AG04450 (cell line): ENCODE results near the gene WDFY4. TPM values are rescaled to one million over a fixed set of nuclear protein-coding genes. Genes with fewer than 3 reads are reported as not detected.

Experiments
- CTCF ChIA-PET: fragments of 300-600, 350-600 bp; formaldehyde crosslinking; extraction: SDS; loops from one replicate; lab custom pipeline; 2022; ENCODE audit warnings: antibody characterized with exemption, inconsistent platforms; lab: Charles Lee
- POLR2A ChIA-PET: fragments of 350-600 bp; formaldehyde crosslinking; extraction: SDS; loops from one replicate; lab custom pipeline; 2021; ENCODE audit warnings: antibody characterized with exemption, inconsistent platforms; lab: Yijun Ruan, JAX
- DNase-seq: peaks from one replicate; pipeline ENCODE4 v3.0.0-alpha.2; 2011; ENCODE audit warnings: low read depth, low spot score
- H3K27ac ChIP-seq: one replicate; pipeline ENCODE4 v1.5.1; 2012; ENCODE audit warnings: low read depth, low read length, control low read depth
- H3K27me3 ChIP-seq: one replicate; pipeline ENCODE4 v1.6.0; 2012; ENCODE audit warnings: low read length; ENCODE audit not compliant: control insufficient read depth, insufficient read depth
- H3K4me3 ChIP-seq: 2 replicates; pipeline ENCODE4 v1.5.1; 2011; ENCODE audit warnings: mild to moderate bottlenecking, low read depth, low read length, control low read depth
- H3K9me3 ChIP-seq: 2 replicates; pipeline ENCODE4 v1.5.1; 2012; ENCODE audit warnings: low read length; ENCODE audit not compliant: control insufficient read depth, insufficient read depth
- CTCF ChIP-seq: IDR thresholded peaks from 2 replicates; pipeline ENCODE4 v1.5.1; 2011; ENCODE audit warnings: low read depth, low read length, control low read depth, inconsistent platforms
- polyA plus RNA-seq: library from polyadenylated mRNA; depleted of rRNA; stranded (reverse); fragments of >200 nt; gene quantifications from 2 replicates; pipeline ENCODE4 v1.2.3, GENCODE V29; 2011

WDFY4 gene
- polyA plus RNA-seq, 1 experiment: not detected

- Histone ChIP-seq H3K27ac (no peak overlapping the region), H3K27me3 (no peaks in the 10 kb centered on the region), H3K4me3 (no peak overlapping the region), H3K9me3 (no peaks in the 10 kb centered on the region)
- ChIA-PET CTCF (no interaction called here), POLR2A (no interaction called here)
- DNase-seq: no peak
- no peak for TF ChIP-seq CTCF
These were observed 67.1 kb downstream of the WDFY4 start for GRCh38 chr10:48751730-48752129.

GRCh38 chr10:48758411-48758810 lies 73.7 kb downstream of the WDFY4 start:
- H3K9me3 ChIP-seq: no peaks in the 10 kb centered on the region
- H3K27ac ChIP-seq: no peak overlapping the region
- no peak overlapping the region for H3K4me3 ChIP-seq
- no peak for DNase-seq
- ChIA-PET POLR2A (no interaction called here), CTCF (no interaction called here)
- H3K27me3 ChIP-seq: no peaks in the 10 kb centered on the region
- no peak for TF ChIP-seq CTCF

GRCh38 chr10:48759113-48759901 lies 74.6 kb downstream of the WDFY4 start:
- CTCF ChIA-PET: no interaction called here
- no peak for TF ChIP-seq CTCF
- H3K27me3 ChIP-seq: no peaks in the 10 kb centered on the region
- POLR2A ChIA-PET: no interaction called here
- H3K4me3 ChIP-seq: no peak overlapping the region
- H3K9me3 ChIP-seq: no peaks in the 10 kb centered on the region
- H3K27ac ChIP-seq: no peak overlapping the region
- DNase-seq: no peak

GRCh38 chr10:48760983-48761382 lies 76.3 kb downstream of the WDFY4 start:
- Histone ChIP-seq H3K27me3 (no peaks in the 10 kb centered on the region), H3K9me3 (no peaks in the 10 kb centered on the region), H3K4me3 (no peak overlapping the region), H3K27ac (no peak overlapping the region)
- TF ChIP-seq CTCF: no peak
- POLR2A ChIA-PET: no interaction called here
- CTCF ChIA-PET: no interaction called here
- no peak for DNase-seq

GRCh38 chr10:48762064-48763042 lies 77.7 kb downstream of the WDFY4 start:
- TF ChIP-seq CTCF: no peak
- ChIA-PET CTCF (no interaction called here), POLR2A (no interaction called here)
- H3K9me3 ChIP-seq: no peaks in the 10 kb centered on the region
- DNase-seq: no peak
- H3K4me3 ChIP-seq: no peak overlapping the region
- H3K27me3 ChIP-seq: no peaks in the 10 kb centered on the region
- H3K27ac ChIP-seq: no peak overlapping the region
